ENCODE measurements around the gene CLK4.
A peak's percentile ranks its signal among the peaks of the same experiment; 100 is the strongest.

CLK4 gene

GRCh38 chr5:178626484-178627258 lies at the start of gene CLK4:
Gene CLK4 (minus strand): TSS chr5:178627050. CDS start chr5:178623416, 3,634 bp downstream.
- DNase-seq (ENCODE audit: low read depth in 1 of 2, low spot score in 1 of 2), result peak; percentile 91 to 97

- no peak for DNase-seq (ENCODE audit: low read depth in 1 of 2, low spot score in 1 of 2)
These were observed 49.1 kb upstream of the CLK4 start for GRCh38 chr5:178675922-178676321.

GRCh38 chr5:178674334-178674733 lies 47.5 kb upstream of the CLK4 start:
- no peak for DNase-seq (ENCODE audit: low read depth in 1 of 2, low spot score in 1 of 2)

- no peak for DNase-seq (ENCODE audit: low read depth in 1 of 2, low spot score in 1 of 2)
These were observed 47.0 kb upstream of the CLK4 start for GRCh38 chr5:178673801-178674295.

GRCh38 chr5:178672630-178673029 lies 45.8 kb upstream of the CLK4 start:
- no peak for DNase-seq (ENCODE audit: low read depth in 1 of 2, low spot score in 1 of 2)

- no peak for DNase-seq (ENCODE audit: low read depth in 1 of 2, low spot score in 1 of 2)
These were observed 44.8 kb upstream of the CLK4 start for GRCh38 chr5:178671602-178672144.

GRCh38 chr5:178670351-178670885 lies 43.6 kb upstream of the CLK4 start:
- no peak for DNase-seq (ENCODE audit: low read depth in 1 of 2, low spot score in 1 of 2)

- no peak for DNase-seq (ENCODE audit: low read depth in 1 of 2, low spot score in 1 of 2)
These were observed 41.7 kb upstream of the CLK4 start for GRCh38 chr5:178668579-178668978.

- DNase-seq (ENCODE audit: low read depth in 1 of 2, low spot score in 1 of 2), result no peak
These were observed 40.8 kb upstream of the CLK4 start for GRCh38 chr5:178667688-178668087.

GRCh38 chr5:178667101-178667500 lies 40.3 kb upstream of the CLK4 start:
- DNase-seq (ENCODE audit: low read depth in 1 of 2, low spot score in 1 of 2), result no peak

- DNase-seq (ENCODE audit: low read depth in 1 of 2, low spot score in 1 of 2), result no peak
These were observed 37.3 kb upstream of the CLK4 start for GRCh38 chr5:178664141-178664540.

GRCh38 chr5:178662541-178662860 lies 35.7 kb upstream of the CLK4 start:
- no peak for DNase-seq (ENCODE audit: low read depth in 1 of 2, low spot score in 1 of 2)

- no peak for DNase-seq (ENCODE audit: low read depth in 1 of 2, low spot score in 1 of 2)
These were observed 35.1 kb upstream of the CLK4 start for GRCh38 chr5:178661836-178662540.

GRCh38 chr5:178651046-178651810 lies 24.4 kb upstream of the CLK4 start:
- no peak for DNase-seq (ENCODE audit: low read depth in 1 of 2, low spot score in 1 of 2)

- DNase-seq (ENCODE audit: low read depth in 1 of 2, low spot score in 1 of 2), result no peak
These were observed 23.4 kb upstream of the CLK4 start for GRCh38 chr5:178650214-178650613.

- no peak for DNase-seq (ENCODE audit: low read depth in 1 of 2, low spot score in 1 of 2)
These were observed 22.7 kb upstream of the CLK4 start for GRCh38 chr5:178649580-178649979.

- no peak for DNase-seq (ENCODE audit: low read depth in 1 of 2, low spot score in 1 of 2)
These were observed 18.1 kb upstream of the CLK4 start for GRCh38 chr5:178644826-178645545.

GRCh38 chr5:178642351-178642909 lies 15.6 kb upstream of the CLK4 start:
- DNase-seq (ENCODE audit: low read depth in 1 of 2, low spot score in 1 of 2), result no peak

GRCh38 chr5:178641711-178642110 lies 14.9 kb upstream of the CLK4 start:
- no peak for DNase-seq (ENCODE audit: low read depth in 1 of 2, low spot score in 1 of 2)

- no peak for DNase-seq (ENCODE audit: low read depth in 1 of 2, low spot score in 1 of 2)
These were observed 13.6 kb upstream of the CLK4 start for GRCh38 chr5:178640331-178641045.
